Superior temporal gyrus (tissue), 1 donor: Measurements from ENCODE around the gene RAB1A.

Experiments
- DNase-seq: peaks from one replicate; pipeline ENCODE4 v3.0.0-alpha.2; 2016; ENCODE audit errors: extremely low spot score

The RAB1A gene

GRCh38 chr2:65093211-65093610 lies 36.7 kb downstream of the RAB1A start:
- no peak for DNase-seq

- DNase-seq, result no peak
Observed at GRCh38 chr2:65092791-65093190, 37.1 kb downstream of the RAB1A start.

GRCh38 chr2:65085148-65085547 lies 44.8 kb downstream of the RAB1A start:
- DNase-seq, result no peak

GRCh38 chr2:65081232-65081685 lies 48.6 kb downstream of the RAB1A start:
- no peak for DNase-seq

- no peak for DNase-seq
Observed at GRCh38 chr2:65079017-65079416, 50.9 kb downstream of the RAB1A start.

GRCh38 chr2:65077898-65078297 lies 52.0 kb downstream of the RAB1A start:
- no peak for DNase-seq

GRCh38 chr2:65076345-65076710 lies 53.6 kb downstream of the RAB1A start:
- no peak for DNase-seq

- no peak for DNase-seq
Observed at GRCh38 chr2:65075605-65076344, 54.1 kb downstream of the RAB1A start.

GRCh38 chr2:65075176-65075575 lies 54.7 kb downstream of the RAB1A start:
- no peak for DNase-seq

- DNase-seq, result no peak
Observed at GRCh38 chr2:65073879-65074565, 55.9 kb downstream of the RAB1A start.

- no peak for DNase-seq
Observed at GRCh38 chr2:65072181-65072970, 57.5 kb downstream of the RAB1A start.

GRCh38 chr2:65071499-65072180 lies 58.3 kb downstream of the RAB1A start:
- no peak for DNase-seq

- DNase-seq, result no peak
Observed at GRCh38 chr2:65070856-65071255, 59.0 kb downstream of the RAB1A start.

GRCh38 chr2:65070172-65070830 lies 59.6 kb downstream of the RAB1A start:
- DNase-seq, result no peak

- no peak for DNase-seq
Observed at GRCh38 chr2:65069439-65069824, 60.5 kb downstream of the RAB1A start.

- DNase-seq, result no peak
Observed at GRCh38 chr2:65067806-65068553, 61.9 kb downstream of the RAB1A start.

GRCh38 chr2:65064728-65065552 lies 65.0 kb downstream of the RAB1A start:
- peak; percentile 80 for DNase-seq

- DNase-seq, result no peak
Observed at GRCh38 chr2:65062843-65063825, 66.8 kb downstream of the RAB1A start.

- DNase-seq, result no peak
Observed at GRCh38 chr2:65061910-65062339, 68.0 kb downstream of the RAB1A start.
